Left lung (tissue), 10 donors: ENCODE measurements around the gene GSN. TPM values are rescaled to one million over a fixed set of nuclear protein-coding genes. Genes with fewer than 3 reads are reported as not detected.
A peak's percentile ranks its signal among the peaks of the same experiment; 100 is the strongest.

ENCODE experiments used
- ATAC-seq: fragments of 200-7000 bp; cut with Tn5 transposase; one replicate; pipeline ENCODE4 v1.9.1; 2020; ENCODE audit warnings: moderate library complexity
- DNase-seq, 4 donors: peaks; one replicate each; pipeline ENCODE4 v3.0.0-alpha.2; 2013 to 2020
- H3K27ac ChIP-seq, 2 donors: fragments of 200-600 bp; sonication (generic) in 1 of 2; one replicate each; pipeline versions ENCODE4 v1.5.0 to v1.8.0; 2020 to 2021
- H3K27me3 ChIP-seq, 2 donors: fragments of 200-600 bp; sonication (generic) in 1 of 2; one replicate each; pipeline versions ENCODE4 v1.5.0 to v1.8.0; 2020 to 2021
- H3K36me3 ChIP-seq, 2 donors: fragments of 200-600 bp; sonication (generic) in 1 of 2; one replicate each; pipeline versions ENCODE4 v1.5.0 to v1.8.0; 2020 to 2021
- H3K4me1 ChIP-seq, 2 donors: fragments of 200-600 bp; one replicate each; pipeline ENCODE4 v1.8.0; 2021
- H3K4me3 ChIP-seq, 2 donors: fragments of 200-600 bp; sonication (generic) in 1 of 2; one replicate each; pipeline versions ENCODE4 v1.5.0 to v1.8.0; 2020 to 2021; ENCODE audit warnings: mild to moderate bottlenecking in 1 of 2
- H3K9me3 ChIP-seq, 2 donors: fragments of 200-600 bp; sonication (generic) in 1 of 2; one replicate each; pipeline versions ENCODE4 v1.5.0 to v1.8.0; 2020 to 2021
- intact Hi-C, 2 donors: fragments of 100-400 bp; cut with DNase I; formaldehyde crosslinking; loops; one replicate each; pipeline versions ENCODE4 v1.11.2 to v1.14.2; 2022
- polyA plus RNA-seq, 6 donors: library from polyadenylated mRNA; unstranded; fragments of 120-200 nt; gene quantifications; one replicate each; pipeline ENCODE4 v1.2.1, GENCODE V29; 2013; ENCODE audit not compliant: insufficient read length in 6 of 6
- total RNA-seq, 2 donors: library from RNA; stranded (reverse); fragmentation: NEBNext Ultra II Directional; extraction: Animal tissue kit (Norgen Biotek cat#: 25700); gene quantifications; one replicate each; pipeline ENCODE4 v1.2.1, GENCODE V29; 2021
- TF ChIP-seq, protein P1 (sequence below), 2 donors: fragments of 200-600 bp; sonication (generic) in 1 of 2; IDR thresholded peaks; one replicate each; pipeline versions ENCODE4 v1.5.0 to v1.8.0; 2021; ENCODE audit warnings: antibody characterized with exemption in 2 of 2
- donor health status: DM: no; HTN: yes; CAD: no.
- donor health status: DM: no; HTN: no; CAD: no.

The GSN gene
- total and polyA plus RNA-seq, 8 donors, result 43.0 to 485 (median 54.9) TPM

DNA sequence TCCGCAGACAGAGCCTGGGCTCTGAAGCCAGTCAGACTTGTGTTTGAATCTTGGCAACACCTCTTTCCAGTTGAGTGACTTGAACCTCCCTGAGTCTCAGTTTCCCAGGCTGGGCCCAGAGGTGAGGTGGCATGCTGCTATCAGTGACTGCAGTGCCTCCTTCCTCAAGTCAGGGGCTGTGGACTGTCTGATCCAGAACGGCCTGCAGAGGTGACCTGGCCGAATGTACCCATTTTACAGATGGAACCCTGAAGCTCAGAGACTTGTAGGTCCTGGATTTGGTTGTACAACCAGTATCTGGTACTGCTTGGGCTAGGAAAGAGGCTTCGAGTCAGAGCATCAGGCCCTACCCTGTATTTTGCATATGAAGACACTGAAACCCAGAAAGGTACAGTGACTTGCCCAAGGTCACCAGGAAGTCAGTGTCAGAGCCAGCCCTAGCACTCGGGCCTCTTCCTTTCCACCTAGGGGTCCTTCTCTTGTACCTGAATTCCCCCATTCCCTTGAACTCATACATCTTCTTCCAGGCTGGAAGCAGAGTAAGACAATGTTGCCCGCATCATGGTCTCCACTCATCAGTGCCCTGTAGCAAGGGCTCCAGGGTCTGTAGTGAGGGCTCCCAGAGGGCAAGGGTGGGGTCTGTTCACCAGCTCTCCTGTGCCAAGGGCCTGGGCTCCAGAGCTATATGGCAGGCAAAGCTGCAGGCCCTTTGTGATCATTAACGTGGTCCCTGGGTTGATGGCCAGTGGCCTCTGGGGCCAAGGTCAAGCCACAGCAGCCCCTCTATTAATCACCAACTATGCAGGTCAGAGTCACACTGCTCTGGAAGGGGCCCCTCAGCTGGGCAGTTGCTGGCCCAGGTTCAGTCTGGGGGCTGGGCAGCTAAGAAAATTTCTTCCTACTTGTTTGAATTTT, 28.5 kb downstream of the GSN start:
- no peak for ATAC-seq

DNA sequence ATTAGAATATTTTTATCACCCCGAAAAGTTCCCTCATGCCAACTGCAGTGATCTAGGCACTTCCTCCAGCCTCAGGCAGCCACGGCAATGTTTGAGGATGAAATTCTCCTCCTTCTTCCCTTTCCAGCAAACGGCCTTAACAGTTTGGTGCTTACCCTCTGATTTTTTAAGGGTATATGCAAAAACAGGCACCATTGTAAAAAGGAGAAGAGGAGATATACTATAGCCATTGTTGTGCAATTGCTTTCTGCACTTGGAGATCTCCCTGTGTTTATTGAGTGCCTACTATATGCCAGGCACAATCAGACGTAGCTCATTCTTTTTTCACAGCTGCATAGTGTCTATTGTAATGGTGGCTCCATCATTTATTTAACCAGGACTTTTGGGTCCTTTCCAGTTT, 29.4 kb downstream of the GSN start:
- H3K27ac ChIP-seq, result peak overlapping the region; percentile 67 to 75
- peaks cover 0 to 18% of the 10 kb centered on the region in 2 donors for H3K36me3 ChIP-seq
- H3K4me1 ChIP-seq, result peaks cover 29 to 87% of the 10 kb centered on the region in 2 donors
- no peaks in the 10 kb centered on the region for H3K27me3 ChIP-seq
- no peaks in the 10 kb centered on the region for H3K9me3 ChIP-seq
- H3K4me3 ChIP-seq, result no peak overlapping the region
- intact Hi-C loops, result no loop called here
- TF ChIP-seq, protein P1, sequence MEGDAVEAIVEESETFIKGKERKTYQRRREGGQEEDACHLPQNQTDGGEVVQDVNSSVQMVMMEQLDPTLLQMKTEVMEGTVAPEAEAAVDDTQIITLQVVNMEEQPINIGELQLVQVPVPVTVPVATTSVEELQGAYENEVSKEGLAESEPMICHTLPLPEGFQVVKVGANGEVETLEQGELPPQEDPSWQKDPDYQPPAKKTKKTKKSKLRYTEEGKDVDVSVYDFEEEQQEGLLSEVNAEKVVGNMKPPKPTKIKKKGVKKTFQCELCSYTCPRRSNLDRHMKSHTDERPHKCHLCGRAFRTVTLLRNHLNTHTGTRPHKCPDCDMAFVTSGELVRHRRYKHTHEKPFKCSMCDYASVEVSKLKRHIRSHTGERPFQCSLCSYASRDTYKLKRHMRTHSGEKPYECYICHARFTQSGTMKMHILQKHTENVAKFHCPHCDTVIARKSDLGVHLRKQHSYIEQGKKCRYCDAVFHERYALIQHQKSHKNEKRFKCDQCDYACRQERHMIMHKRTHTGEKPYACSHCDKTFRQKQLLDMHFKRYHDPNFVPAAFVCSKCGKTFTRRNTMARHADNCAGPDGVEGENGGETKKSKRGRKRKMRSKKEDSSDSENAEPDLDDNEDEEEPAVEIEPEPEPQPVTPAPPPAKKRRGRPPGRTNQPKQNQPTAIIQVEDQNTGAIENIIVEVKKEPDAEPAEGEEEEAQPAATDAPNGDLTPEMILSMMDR (IDR thresholded peaks at IDR 0.05), result no peak
- DNase-seq (no peak), ATAC-seq (no peak)

More for the DNA sequence above, 28.5 kb downstream of the GSN start:
- TF ChIP-seq, protein P1 (IDR thresholded peaks at IDR 0.05), result no peak
- no peaks in the 10 kb centered on the region for H3K27me3 ChIP-seq
- H3K36me3 ChIP-seq, result peaks cover 0 to 10% of the 10 kb centered on the region in 2 donors
- H3K4me1 ChIP-seq, result peaks cover 29 to 87% of the 10 kb centered on the region in 2 donors
- DNase-seq, result no peak
- no peak overlapping the region for H3K4me3 ChIP-seq
- H3K9me3 ChIP-seq, result no peaks in the 10 kb centered on the region
- intact Hi-C loops, result no loop called here
- H3K27ac ChIP-seq, result peak overlapping the region; percentile 67 to 75

DNA sequence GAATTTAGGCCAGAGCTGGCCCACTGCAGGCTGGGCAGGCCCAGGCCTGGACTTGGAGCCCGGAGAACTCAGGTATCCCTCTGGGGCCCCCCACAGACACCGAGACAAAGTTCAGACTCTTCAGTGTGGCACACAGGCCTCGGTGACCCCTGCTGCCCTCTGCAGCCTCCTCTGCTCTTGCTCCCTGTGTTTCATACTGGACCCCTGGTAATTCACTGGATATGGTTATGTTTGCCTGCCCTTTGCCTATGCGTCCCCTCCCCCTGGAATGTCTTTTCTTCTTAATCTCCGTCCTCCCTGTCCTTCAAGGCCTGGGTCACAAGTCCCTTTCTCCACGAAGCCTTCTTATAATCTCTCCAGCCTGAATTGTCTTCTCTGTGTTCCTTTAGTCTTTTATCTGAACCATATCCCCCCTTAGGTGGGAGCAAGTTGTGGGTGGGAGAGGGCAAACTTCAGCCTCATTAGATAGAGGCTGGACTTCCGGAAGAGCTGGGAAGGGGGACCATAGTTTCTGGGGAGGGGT, 30.1 kb downstream of the GSN start:
- TF ChIP-seq, protein P1 (IDR thresholded peaks at IDR 0.05), result no peak
- ATAC-seq, result no peak
- no peak for DNase-seq
- peak overlapping the region; percentile 75 to 79 for H3K27ac ChIP-seq
- no peak overlapping the region for H3K4me3 ChIP-seq
- H3K9me3 ChIP-seq, result no peaks in the 10 kb centered on the region
- H3K27me3 ChIP-seq, result no peaks in the 10 kb centered on the region
- H3K36me3 ChIP-seq, result peaks cover 0 to 25% of the 10 kb centered on the region in 2 donors
- intact Hi-C loops, result no loop called here
- H3K4me1 ChIP-seq, result peaks cover 29 to 85% of the 10 kb centered on the region in 2 donors

DNA sequence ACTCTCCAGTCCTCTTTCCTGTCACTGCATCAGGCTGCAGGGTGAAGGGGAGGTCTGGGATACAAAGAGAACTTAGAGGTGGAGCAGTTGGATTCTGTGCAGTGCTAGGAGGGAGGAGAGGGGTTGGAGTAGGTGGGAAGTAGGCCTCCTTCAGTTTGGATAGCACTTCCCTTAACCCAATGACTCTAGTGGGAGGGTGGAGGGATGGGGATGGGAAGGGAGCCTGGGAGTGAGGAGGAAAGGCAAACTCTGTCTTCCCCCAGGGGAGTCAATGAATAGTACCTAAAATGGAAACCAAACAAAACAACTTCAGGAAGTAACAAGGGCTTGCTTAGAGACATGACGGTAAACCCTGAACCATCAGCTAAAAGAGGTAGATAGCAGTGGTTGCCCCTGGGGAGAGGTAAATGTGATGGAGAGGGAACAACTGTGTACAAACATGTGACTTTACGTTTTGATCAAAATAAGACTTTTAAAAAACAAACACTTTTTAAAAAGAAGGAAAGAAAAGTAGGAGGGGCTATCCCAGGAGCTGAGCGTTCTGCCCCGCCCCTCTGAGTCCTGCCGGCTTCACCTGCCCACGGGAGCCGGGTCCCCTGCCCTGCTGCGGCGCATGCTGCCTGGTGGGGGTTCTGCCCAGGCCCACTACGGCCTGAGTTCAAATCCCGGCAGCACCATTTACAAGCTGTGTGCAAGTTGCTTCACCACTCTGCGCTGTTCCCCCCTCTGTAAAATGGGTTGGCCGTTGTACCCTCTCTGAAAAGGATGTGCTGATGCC, 30.9 kb downstream of the GSN start:
- DNase-seq, result no peak
- no peaks in the 10 kb centered on the region for H3K27me3 ChIP-seq
- TF ChIP-seq, protein P1 (IDR thresholded peaks at IDR 0.05), result no peak
- peaks cover 29 to 84% of the 10 kb centered on the region in 2 donors for H3K4me1 ChIP-seq
- peak overlapping the region; percentile 41 to 54 for H3K4me3 ChIP-seq
- intact Hi-C loops, result no loop called here
- peak; percentile 61 for ATAC-seq
- no peaks in the 10 kb centered on the region for H3K9me3 ChIP-seq
- peak overlapping the region; percentile 75 to 79 for H3K27ac ChIP-seq
- peaks cover 0 to 33% of the 10 kb centered on the region in 2 donors for H3K36me3 ChIP-seq
